Adrenal gland (tissue), 12 donors: ENCODE results near the gene SNX25. TPM values are rescaled to one million over a fixed set of nuclear protein-coding genes. Genes with fewer than 3 reads are reported as not detected.
A peak's percentile ranks its signal among the peaks of the same experiment; 100 is the strongest.

ENCODE experiments used
- DNase-seq, 7 donors: peaks; one replicate each; pipeline ENCODE4 v3.0.0-alpha.2; 2019 to 2020
- H3K27ac ChIP-seq, 5 donors: fragments of 200-600 bp; sonication (generic) in 4 of 5; 1 replicate in 3 of 5; 2 replicates in 2 of 5; pipeline versions ENCODE4 v1.5.1 to v1.8.0; 2016 to 2020; ENCODE audit warnings: mild to moderate bottlenecking in 1 of 5
- H3K27me3 ChIP-seq: fragments of 200-600 bp; 2 replicates; pipeline ENCODE4 v1.8.0; 2021
- H3K36me3 ChIP-seq, 2 donors: fragments of 200-600 bp; replicated peaks in 1 of 2; 1 replicate in 1 of 2; 2 replicates in 1 of 2; pipeline versions ENCODE4 v1.5.1 to v1.8.0; 2018 to 2022
- H3K4me1 ChIP-seq, 2 donors: fragments of 200-600 bp; replicated peaks in 1 of 2; 1 replicate in 1 of 2; 2 replicates in 1 of 2; pipeline versions ENCODE4 v1.5.1 to v1.8.0; 2018 to 2021
- H3K4me3 ChIP-seq, 4 donors: fragments of 200-600 bp; sonication (generic) in 3 of 4; one replicate each; pipeline ENCODE4 v1.5.1; 2016 to 2018
- H3K9me3 ChIP-seq, 3 donors: fragments of 200-600 bp; sonication (generic) in 1 of 3; replicated peaks in 1 of 3; 1 replicate in 2 of 3; 2 replicates in 1 of 3; pipeline versions ENCODE4 v1.5.1 to v1.8.0; 2016 to 2021
- CTCF ChIP-seq, 6 experiments: fragments of 450-650 bp in 4 of 6; fragments of 200-600 bp in 2 of 6; sonication (generic) in 1 of 6; IDR thresholded peaks; 1 replicate in 5 of 6; 2 replicates in 1 of 6; pipeline versions ENCODE4 v1.5.1 to v1.8.0; 2016 to 2021; ENCODE audit warnings: antibody characterized with exemption in 6 of 6, mild to moderate bottlenecking in 2 of 6, moderate library complexity in 1 of 6
- POLR2A ChIP-seq, 2 donors: fragments of 450-650 bp; IDR thresholded peaks; one replicate each; pipeline ENCODE4 v1.6.1; 2017; ENCODE audit warnings: antibody characterized with exemption in 2 of 2, mild to moderate bottlenecking in 2 of 2, moderate library complexity in 1 of 2
- WGBS, 4 donors: extraction: QIAGEN DNeasy Blood & Tissue Kit in 2 of 4; methylation state at CpG; one replicate each; pipeline versions ENCODE4 v1.1.5 to v1.1.7; 2013 to 2017; 5-methylcytosine and 5-hydroxymethylcytosine counted together
- intact Hi-C, 2 donors: fragments of 100-400 bp; cut with DNase I; formaldehyde crosslinking; loops; one replicate each; pipeline versions ENCODE4 v1.14.1 to v1.15.0; 2022 to 2023
- polyA plus RNA-seq, 3 donors: library from polyadenylated mRNA; stranded (reverse); fragments of 200-250 nt in 2 of 3; fragments of 350-450 nt in 1 of 3; fragmentation: Illumina TruSeq in 1 of 3; extraction: RNeasy Lipid Tissue Mini Kit (QIAGEN cat#74804) in 1 of 3; gene quantifications; one replicate each; pipeline ENCODE4 v1.2.3, GENCODE V29; 2013 to 2014
- total RNA-seq, 9 donors: library from RNA; depleted of rRNA in 4 of 9; stranded (reverse); fragments of >200 nt in 4 of 9; fragments of 120-200 nt in 1 of 9; fragmentation: NEBNext Ultra II Directional in 1 of 9; extraction: Animal tissue kit (Norgen Biotek cat#: 25700) in 1 of 9; gene quantifications; one replicate each; pipeline versions ENCODE4 v1.1.0 to v1.2.4, GENCODE V29; 2013 to 2023
- donor health status: healthy with polysubstance abuse.
- donor health status: Bipolar disorder and iron deficiency.
- donor health status: DM: yes; HTN: yes; CAD: no.
- donor health status: DM: no; HTN: no; CAD: no.
- donor health status: DM: no; HTN: no; CAD: no.
- donor health status: DM: yes; HTN: yes; CAD: no.

Gene SNX25
- total and polyA plus RNA-seq, 12 donors = 4.7 to 29.3 (median 13.3) TPM

- intact Hi-C loops = loop anchor here in 1 of 2 donors (10.0 kb wide), 1 partner anchor 190 kb away; the partner anchor contains the start of genes CFAP97 and SNX25
- H3K27me3 ChIP-seq = no peaks in the 10 kb centered on the region
- H3K27ac ChIP-seq = peak overlapping the region in 1 of 5 donors; percentile 100
- no peaks in the 10 kb centered on the region for H3K9me3 ChIP-seq
- H3K4me1 ChIP-seq = peaks cover 0 to 12% of the 10 kb centered on the region in 2 donors
- peaks cover 0 to 9% of the 10 kb centered on the region in 2 donors for H3K36me3 ChIP-seq
- no peak for DNase-seq
- TF ChIP-seq POLR2A (IDR thresholded peaks at IDR 0.05) = no peak
- H3K4me3 ChIP-seq = peak overlapping the region in 1 of 4 donors; percentile 81
- WGBS, 4 donors = 72 to 78% (median 75%) methylated on average over 12 of the region's 12 CpGs
These were observed 185.3 kb downstream of the SNX25 start for GRCh38 chr4:185394568-185395237.

GRCh38 chr4:185395238-185395955 is 186.0 kb downstream of the SNX25 start, which contains the start of gene LRP2BP:
TSS of gene LRP2BP (minus strand) at chr4:185395924. CDS start at chr4:185378186, 17,738 bp downstream.
- peaks cover 0 to 12% of the 10 kb centered on the region in 2 donors for H3K4me1 ChIP-seq
- peak within 1 kb of the TSS; percentile 83 to 100 (median 97) for H3K27ac ChIP-seq
- WGBS, 4 donors = 8 to 20% (median 14%) methylated on average over 11 to 12 of the region's 12 CpGs
- peaks cover 0 to 15% of the 10 kb centered on the region in 2 donors for H3K36me3 ChIP-seq
- no peak for DNase-seq
- H3K9me3 ChIP-seq = no peaks in the 10 kb centered on the region
- H3K4me3 ChIP-seq = peak within 1 kb of the TSS; percentile 27 to 81 (median 31)
- TF ChIP-seq CTCF (IDR thresholded peaks at IDR 0.05) (no peak), POLR2A (IDR thresholded peaks at IDR 0.05) (no peak)
- intact Hi-C loops = loop anchor here in 1 of 2 donors (10.0 kb wide), 1 partner anchor 191 kb away; the partner anchor contains the start of genes CFAP97 and SNX25
- no peaks in the 10 kb centered on the region for H3K27me3 ChIP-seq

- H3K27ac ChIP-seq = peak overlapping the region; percentile 83 to 100 (median 97)
- intact Hi-C loops = loop anchor here in 1 of 2 donors (10.0 kb wide), 1 partner anchor 191 kb away; the partner anchor contains the start of genes CFAP97 and SNX25
- H3K9me3 ChIP-seq = no peaks in the 10 kb centered on the region
- H3K36me3 ChIP-seq = peaks cover 0 to 23% of the 10 kb centered on the region in 2 donors
- TF ChIP-seq CTCF (IDR thresholded peaks at IDR 0.05) (peak in 1 of 6 experiments; percentile 15), POLR2A (IDR thresholded peaks at IDR 0.05) (peak; percentile 61 to 75)
- WGBS, 4 donors = 0% methylated on average over 38 to 98 of the region's 98 CpGs; no CpG with 5 or more reads in 1 of the 4 donors
- peaks cover 0 to 12% of the 10 kb centered on the region in 2 donors for H3K4me1 ChIP-seq
- no peaks in the 10 kb centered on the region for H3K27me3 ChIP-seq
- H3K4me3 ChIP-seq = peak overlapping the region; percentile 27 to 81 (median 31)
- peak; percentile 96 to 99 (median 97) for DNase-seq
These were observed 186.7 kb downstream of the SNX25 start for GRCh38 chr4:185395956-185396723.

- Histone ChIP-seq H3K36me3 (peaks cover 0 to 30% of the 10 kb centered on the region in 2 donors), H3K4me3 (peak within 1 kb of the TSS; percentile 27 to 81 (median 31)), H3K27me3 (no peaks in the 10 kb centered on the region), H3K4me1 (peaks cover 0 to 12% of the 10 kb centered on the region in 2 donors), H3K9me3 (no peaks in the 10 kb centered on the region), H3K27ac (peak within 1 kb of the TSS; percentile 83 to 100 (median 97))
- peak in 6 of 7 donors; percentile 44 to 81 (median 55) for DNase-seq
- TF ChIP-seq POLR2A (IDR thresholded peaks at IDR 0.05) (no peak), CTCF (IDR thresholded peaks at IDR 0.05) (peak in 2 of 6 experiments; percentile 14 to 23)
- WGBS, 4 donors = 6 to 19% (median 9%) methylated on average over 13 to 38 of the region's 38 CpGs
- intact Hi-C loops = loop anchor here in 1 of 2 donors (10.0 kb wide), 1 partner anchor 192 kb away; the partner anchor contains the start of genes CFAP97 and SNX25
These were observed 187.5 kb downstream of the SNX25 start, which contains the start of gene ANKRD37 for GRCh38 chr4:185396724-185397385. TSS of gene ANKRD37 (plus strand) at chr4:185396841. CDS start at chr4:185396924, 83 bp downstream.
